ENCODE measurements around the gene PRAC2.

- TF ChIP-seq, protein P1, sequence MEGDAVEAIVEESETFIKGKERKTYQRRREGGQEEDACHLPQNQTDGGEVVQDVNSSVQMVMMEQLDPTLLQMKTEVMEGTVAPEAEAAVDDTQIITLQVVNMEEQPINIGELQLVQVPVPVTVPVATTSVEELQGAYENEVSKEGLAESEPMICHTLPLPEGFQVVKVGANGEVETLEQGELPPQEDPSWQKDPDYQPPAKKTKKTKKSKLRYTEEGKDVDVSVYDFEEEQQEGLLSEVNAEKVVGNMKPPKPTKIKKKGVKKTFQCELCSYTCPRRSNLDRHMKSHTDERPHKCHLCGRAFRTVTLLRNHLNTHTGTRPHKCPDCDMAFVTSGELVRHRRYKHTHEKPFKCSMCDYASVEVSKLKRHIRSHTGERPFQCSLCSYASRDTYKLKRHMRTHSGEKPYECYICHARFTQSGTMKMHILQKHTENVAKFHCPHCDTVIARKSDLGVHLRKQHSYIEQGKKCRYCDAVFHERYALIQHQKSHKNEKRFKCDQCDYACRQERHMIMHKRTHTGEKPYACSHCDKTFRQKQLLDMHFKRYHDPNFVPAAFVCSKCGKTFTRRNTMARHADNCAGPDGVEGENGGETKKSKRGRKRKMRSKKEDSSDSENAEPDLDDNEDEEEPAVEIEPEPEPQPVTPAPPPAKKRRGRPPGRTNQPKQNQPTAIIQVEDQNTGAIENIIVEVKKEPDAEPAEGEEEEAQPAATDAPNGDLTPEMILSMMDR (IDR thresholded peaks at IDR 0.05; ENCODE audit: insufficient read depth, low read depth, low read length), result no peak
- peak; percentile 94 for TF ChIP-seq EZH2 (IDR thresholded peaks at IDR 0.05; ENCODE audit: insufficient read depth, low read length)
Observed at GRCh38 chr17:48732688-48733629, 10.0 kb downstream of the PRAC2 start.

All from astrocyte (in vitro differentiated cells and primary cell).